SK-N-SH (cell line): Measurements from ENCODE around the gene PCBP3. TPM values are rescaled to one million over a fixed set of nuclear protein-coding genes. Genes with fewer than 3 reads are reported as not detected.

ENCODE experiments used
- CTCF ChIA-PET: fragments of 300-600, 350-600 bp; formaldehyde crosslinking; extraction: SDS; loops from one replicate; lab custom pipeline; 2021; lab: Yijun Ruan, JAX
- POLR2A ChIA-PET: fragments of 350-600 bp; sonication (Branson Sonifier 250); formaldehyde crosslinking; extraction: SDS; loops from one replicate; lab custom pipeline; 2020; ENCODE audit warnings: antibody characterized with exemption, inconsistent platforms; lab: Yijun Ruan, JAX
- DNase-seq: peaks from one replicate; pipeline ENCODE4 v3.0.0; 2012
- H2AFZ ChIP-seq: fragments of 200-600 bp; sonication (generic); 2 replicates; pipeline ENCODE4 v1.8.1; 2016; ENCODE audit warnings: antibody characterized with exemption, mild to moderate bottlenecking, low read depth
- H3F3A ChIP-seq: fragments of 200-600 bp; sonication (generic); replicated peaks from 2 replicates; pipeline ENCODE3; 2016; ENCODE audit warnings: antibody characterized with exemption, mild to moderate bottlenecking; ENCODE audit not compliant: insufficient read depth
- H3K27ac ChIP-seq, 2 experiments: fragments of 200-500 bp in 1 of 2; fragments of 200-600 bp in 1 of 2; sonication (Bioruptor generic) in 1 of 2; sonication (generic), shearing (Covaris generic) in 1 of 2; 2 replicates each; pipeline versions ENCODE4 v1.5.1 to v1.6.1; 2014 to 2016; ENCODE audit warnings: low read depth in 2 of 2, inconsistent platforms in 1 of 2, low read length in 1 of 2, mild to moderate bottlenecking in 1 of 2, mixed read lengths in 1 of 2
- H3K27me3 ChIP-seq: fragments of 200-600 bp; sonication (generic), shearing (Covaris generic); 2 replicates; pipeline ENCODE4 v1.6.1; 2016; ENCODE audit warnings: mixed run types; ENCODE audit not compliant: insufficient read depth
- H3K36me3 ChIP-seq, 2 experiments: fragments of 200-500 bp in 1 of 2; fragments of 200-600 bp in 1 of 2; sonication (Bioruptor generic) in 1 of 2; sonication (generic) in 1 of 2; replicated peaks in 1 of 2; 2 replicates each; pipeline versions ENCODE3 to v1.5.1; 2014 to 2016; ENCODE audit warnings: low read length in 1 of 2, mild to moderate bottlenecking in 1 of 2; ENCODE audit not compliant: insufficient read depth in 2 of 2, control insufficient read depth in 1 of 2
- H3K4me1 ChIP-seq, 2 experiments: fragments of 200-500 bp in 1 of 2; fragments of 200-600 bp in 1 of 2; sonication (Bioruptor generic) in 1 of 2; sonication (generic), shearing (Covaris generic) in 1 of 2; 2 replicates each; pipeline versions ENCODE4 v1.5.1 to v1.6.1; 2014 to 2016; ENCODE audit warnings: low read depth in 1 of 2, low read length in 1 of 2, mixed run types in 1 of 2; ENCODE audit not compliant: insufficient read depth in 2 of 2, control insufficient read depth in 1 of 2
- H3K4me2 ChIP-seq: fragments of 200-600 bp; sonication (generic), shearing (Covaris generic); 2 replicates; pipeline ENCODE4 v1.6.1; 2017; ENCODE audit warnings: mixed run types
- H3K4me3 ChIP-seq, 2 experiments: fragments of 200-500 bp in 1 of 2; fragments of 200-600 bp in 1 of 2; sonication (Bioruptor generic) in 1 of 2; sonication (generic), shearing (Covaris generic) in 1 of 2; 2 replicates each; pipeline versions ENCODE4 v1.5.1 to v1.8.1; 2014 to 2016; ENCODE audit warnings: low read depth in 2 of 2, inconsistent platforms in 1 of 2, low read length in 1 of 2, mild to moderate bottlenecking in 1 of 2, mixed read lengths in 1 of 2, moderate library complexity in 1 of 2
- H3K79me2 ChIP-seq: fragments of 200-600 bp; sonication (generic); 2 replicates; pipeline ENCODE4 v1.8.1; 2017; ENCODE audit warnings: mild to moderate bottlenecking; ENCODE audit not compliant: insufficient read depth
- H3K9ac ChIP-seq: fragments of 200-600 bp; sonication (generic); 2 replicates; pipeline ENCODE4 v1.6.1; 2017; ENCODE audit warnings: mixed run types
- H3K9me2 ChIP-seq: fragments of 200-600 bp; sonication (generic); 2 replicates; pipeline ENCODE4 v1.6.1; 2017; ENCODE audit warnings: mixed run types
- H3K9me3 ChIP-seq: fragments of 200-600 bp; sonication (generic); 2 replicates; pipeline ENCODE4 v1.6.1; 2017; ENCODE audit warnings: mixed run types, mild to moderate bottlenecking, moderate library complexity
- H4K20me1 ChIP-seq: fragments of 200-600 bp; sonication (generic); 2 replicates; pipeline ENCODE4 v1.6.1; 2017; ENCODE audit warnings: mild to moderate bottlenecking, mixed run types; ENCODE audit not compliant: insufficient read depth
- ELF1 ChIP-seq: IDR thresholded peaks from 2 replicates; pipeline ENCODE4 v1.4.0; 2012
- FOXJ3 ChIP-seq: sonication (generic); formaldehyde crosslinking; IDR thresholded peaks from 2 replicates; pipeline ENCODE4 v1.5.1; 2020; ENCODE audit warnings: mild to moderate bottlenecking, missing genetic modification reagents
- GATA2 ChIP-seq: sonication (generic); formaldehyde crosslinking; IDR thresholded peaks from 2 replicates; pipeline ENCODE4 v1.5.0; 2020; ENCODE audit warnings: mild to moderate bottlenecking, missing genetic modification reagents
- IRF3 ChIP-seq: fragments of 150-350 bp; IDR thresholded peaks from 2 replicates; pipeline ENCODE4 v1.6.1; 2016; ENCODE audit warnings: mild to moderate bottlenecking, low read depth, low read length
- JUND ChIP-seq: IDR thresholded peaks from 2 replicates; pipeline ENCODE4 v1.4.0; 2012
- MAX ChIP-seq: IDR thresholded peaks from 2 replicates; pipeline ENCODE4 v1.4.0; 2012; ENCODE audit warnings: low read depth
- MXI1 ChIP-seq: IDR thresholded peaks from 2 replicates; pipeline ENCODE4 v1.6.1; 2012; ENCODE audit warnings: mild to moderate bottlenecking, low read depth, low read length, improper control_type of control experiment
- NFIC ChIP-seq: IDR thresholded peaks from 2 replicates; pipeline ENCODE4 v1.4.0; 2012; ENCODE audit warnings: borderline replicate concordance
- NRF1 ChIP-seq: IDR thresholded peaks from 2 replicates; pipeline ENCODE4 v1.6.1; 2012; ENCODE audit warnings: low read depth, mild to moderate bottlenecking, low read length
- POLR2AphosphoS5 ChIP-seq: IDR thresholded peaks from 2 replicates; pipeline ENCODE4 v1.6.1; 2012; ENCODE audit warnings: low read depth, low read length
- RCOR1 ChIP-seq: fragments of 150-350 bp; IDR thresholded peaks from 2 replicates; pipeline ENCODE4 v1.6.1; 2017; ENCODE audit warnings: antibody characterized with exemption, low read length
- RFX5 ChIP-seq: IDR thresholded peaks from 2 replicates; pipeline ENCODE4 v1.6.1; 2012; ENCODE audit warnings: mild to moderate bottlenecking, improper control_type of control experiment, low read length
- TAF1 ChIP-seq: IDR thresholded peaks from 2 replicates; pipeline ENCODE4 v1.6.1; 2012; ENCODE audit warnings: low read depth, mild to moderate bottlenecking, low read length, moderate library complexity, borderline replicate concordance
- TCF12 ChIP-seq: IDR thresholded peaks from 2 replicates; pipeline ENCODE4 v1.4.0; 2012
- USF2 ChIP-seq: fragments of 150-350 bp; IDR thresholded peaks from 2 replicates; pipeline ENCODE4 v1.6.1; 2017; ENCODE audit warnings: antibody characterized with exemption, low read length, low read depth, borderline replicate concordance
- YY1 ChIP-seq: IDR thresholded peaks from 2 replicates; pipeline ENCODE4 v1.4.0; 2012; ENCODE audit warnings: low read depth, mild to moderate bottlenecking
- WGBS: methylation state at CpG from one replicate; pipeline ENCODE4 v1.1.6; 2017; ENCODE audit warnings: low lambda C conversion rate; 5-methylcytosine and 5-hydroxymethylcytosine counted together
- polyA plus RNA-seq, 3 experiments: library from polyadenylated mRNA; depleted of rRNA; stranded (reverse); fragments of >200 nt; gene quantifications; 2 replicates each; pipeline ENCODE4 v1.2.3, GENCODE V29; 2012

The PCBP3 gene
- polyA plus RNA-seq, 1 of the 3 experiments (the other 2 are of a cell fraction) = 9.5 TPM

GRCh38 chr21:45963232-45963570 is 319.7 kb downstream of the PCBP3 start:
- H4K20me1 ChIP-seq = no peaks in the 10 kb centered on the region
- H3K36me3 ChIP-seq = no peaks in the 10 kb centered on the region
- DNase-seq = no peak
- no peak overlapping the region for H3K27ac ChIP-seq
- H3K4me1 ChIP-seq = no peaks in the 10 kb centered on the region
- no peak overlapping the region for H3K9ac ChIP-seq
- H3F3A ChIP-seq = no peaks in the 10 kb centered on the region
- no peaks in the 10 kb centered on the region for H3K9me3 ChIP-seq
- no peak overlapping the region for H2AFZ ChIP-seq
- no peaks in the 10 kb centered on the region for H3K9me2 ChIP-seq
- H3K79me2 ChIP-seq = no peaks in the 10 kb centered on the region
- no peak overlapping the region for H3K4me2 ChIP-seq
- POLR2A ChIA-PET = no interaction called here
- no peak overlapping the region for H3K4me3 ChIP-seq
- TF ChIP-seq USF2 = no peak
- TF ChIP-seq NRF1 = no peak
- TF ChIP-seq RFX5 = no peak
- no peak for TF ChIP-seq MAX
- TF ChIP-seq RCOR1 = no peak
- no peak for TF ChIP-seq YY1
- CTCF ChIA-PET = interaction anchor here (2.7 kb wide), 1 partner anchor 9 kb away, joined by 9 read pairs; no protein-coding TSS in a partner anchor
- WGBS = 27% methylated on average over 3 of the region's 3 CpGs
- no peaks in the 10 kb centered on the region for H3K27me3 ChIP-seq

GRCh38 chr21:45964649-45965048 is 321.1 kb downstream of the PCBP3 start:
- no peak for TF ChIP-seq MXI1
- no peak for TF ChIP-seq IRF3
- no peak for TF ChIP-seq TCF12
- no peak for TF ChIP-seq POLR2AphosphoS5
- TF ChIP-seq NFIC = no peak
- no peak for TF ChIP-seq RFX5
- TF ChIP-seq JUND = no peak
- no peak for TF ChIP-seq TAF1
- no peak for TF ChIP-seq GATA2
- TF ChIP-seq ELF1 = no peak
- no peak for TF ChIP-seq FOXJ3 (CRISPR knock-in tag)
- TF ChIP-seq, all 33 proteins: peak for 0
- ChIA-PET POLR2A (no interaction called here), CTCF (interaction anchor here (1.3 to 2.7 kb wide), 2 partner anchors 8 to 133 kb away, joined by 3 to 9 read pairs; no protein-coding TSS in a partner anchor)
- H3K27ac ChIP-seq = no peak overlapping the region
- DNase-seq = no peak
- WGBS = 0% methylated on average over 1 of the region's 1 CpG
- no peaks in the 10 kb centered on the region for H3K4me1 ChIP-seq
- no peaks in the 10 kb centered on the region for H3K79me2 ChIP-seq
- no peak overlapping the region for H3K4me3 ChIP-seq
- no peaks in the 10 kb centered on the region for H4K20me1 ChIP-seq
- H2AFZ ChIP-seq = no peak overlapping the region
- no peaks in the 10 kb centered on the region for H3F3A ChIP-seq
- no peak overlapping the region for H3K4me2 ChIP-seq
- H3K36me3 ChIP-seq = no peaks in the 10 kb centered on the region
- H3K9me3 ChIP-seq = no peaks in the 10 kb centered on the region
- H3K27me3 ChIP-seq = no peaks in the 10 kb centered on the region
- H3K9ac ChIP-seq = no peak overlapping the region
- H3K9me2 ChIP-seq = no peaks in the 10 kb centered on the region
